HUES64 (cell line): ENCODE measurements around the gene GON4L. TPM values are rescaled to one million over a fixed set of nuclear protein-coding genes. Genes with fewer than 3 reads are reported as not detected.
"Not testable (repeated sequence)": the region's sequence is repeated elsewhere in the genome, so short reads cannot be mapped to it uniquely, and the experiment has no call there.

Experiments
- H3K27ac ChIP-seq: 2 replicates; pipeline ENCODE4 v1.7.0; 2013; ENCODE audit warnings: low read depth, low read length, inconsistent platforms
- H3K27me3 ChIP-seq: 2 replicates; pipeline ENCODE4 v1.6.1; 2013; ENCODE audit warnings: mild to moderate bottlenecking, low read length; ENCODE audit not compliant: insufficient read depth
- H3K36me3 ChIP-seq: 2 replicates; pipeline ENCODE4 v1.6.1; 2013; ENCODE audit warnings: mild to moderate bottlenecking, low read length; ENCODE audit not compliant: insufficient read depth
- H3K4me1 ChIP-seq: 2 replicates; pipeline ENCODE4 v1.6.1; 2013; ENCODE audit warnings: mild to moderate bottlenecking, low read length, moderate library complexity; ENCODE audit not compliant: insufficient read depth
- H3K4me3 ChIP-seq: 2 replicates; pipeline ENCODE4 v1.5.1; 2013; ENCODE audit warnings: mild to moderate bottlenecking, low read length, moderate library complexity
- H3K9ac ChIP-seq: 2 replicates; pipeline ENCODE4 v1.6.1; 2013; ENCODE audit warnings: mild to moderate bottlenecking, low read depth, low read length
- H3K9me3 ChIP-seq: 2 replicates; pipeline ENCODE4 v1.6.1; 2013; ENCODE audit warnings: low read depth, low read length; ENCODE audit not compliant: insufficient read depth
- WGBS: fragments of 150-250, 120-280 bp; methylation state at CpG from one replicate; pipeline ENCODE4 v1.1.7; 2013; ENCODE audit warnings: missing lambda C conversion rate; 5-methylcytosine and 5-hydroxymethylcytosine counted together
- polyA plus RNA-seq, 2 experiments: library from polyadenylated mRNA; stranded (reverse); fragments of 50-300 nt; gene quantifications; one replicate each; pipeline ENCODE4 v1.2.3, GENCODE V29; 2013

The GON4L gene, protein sequence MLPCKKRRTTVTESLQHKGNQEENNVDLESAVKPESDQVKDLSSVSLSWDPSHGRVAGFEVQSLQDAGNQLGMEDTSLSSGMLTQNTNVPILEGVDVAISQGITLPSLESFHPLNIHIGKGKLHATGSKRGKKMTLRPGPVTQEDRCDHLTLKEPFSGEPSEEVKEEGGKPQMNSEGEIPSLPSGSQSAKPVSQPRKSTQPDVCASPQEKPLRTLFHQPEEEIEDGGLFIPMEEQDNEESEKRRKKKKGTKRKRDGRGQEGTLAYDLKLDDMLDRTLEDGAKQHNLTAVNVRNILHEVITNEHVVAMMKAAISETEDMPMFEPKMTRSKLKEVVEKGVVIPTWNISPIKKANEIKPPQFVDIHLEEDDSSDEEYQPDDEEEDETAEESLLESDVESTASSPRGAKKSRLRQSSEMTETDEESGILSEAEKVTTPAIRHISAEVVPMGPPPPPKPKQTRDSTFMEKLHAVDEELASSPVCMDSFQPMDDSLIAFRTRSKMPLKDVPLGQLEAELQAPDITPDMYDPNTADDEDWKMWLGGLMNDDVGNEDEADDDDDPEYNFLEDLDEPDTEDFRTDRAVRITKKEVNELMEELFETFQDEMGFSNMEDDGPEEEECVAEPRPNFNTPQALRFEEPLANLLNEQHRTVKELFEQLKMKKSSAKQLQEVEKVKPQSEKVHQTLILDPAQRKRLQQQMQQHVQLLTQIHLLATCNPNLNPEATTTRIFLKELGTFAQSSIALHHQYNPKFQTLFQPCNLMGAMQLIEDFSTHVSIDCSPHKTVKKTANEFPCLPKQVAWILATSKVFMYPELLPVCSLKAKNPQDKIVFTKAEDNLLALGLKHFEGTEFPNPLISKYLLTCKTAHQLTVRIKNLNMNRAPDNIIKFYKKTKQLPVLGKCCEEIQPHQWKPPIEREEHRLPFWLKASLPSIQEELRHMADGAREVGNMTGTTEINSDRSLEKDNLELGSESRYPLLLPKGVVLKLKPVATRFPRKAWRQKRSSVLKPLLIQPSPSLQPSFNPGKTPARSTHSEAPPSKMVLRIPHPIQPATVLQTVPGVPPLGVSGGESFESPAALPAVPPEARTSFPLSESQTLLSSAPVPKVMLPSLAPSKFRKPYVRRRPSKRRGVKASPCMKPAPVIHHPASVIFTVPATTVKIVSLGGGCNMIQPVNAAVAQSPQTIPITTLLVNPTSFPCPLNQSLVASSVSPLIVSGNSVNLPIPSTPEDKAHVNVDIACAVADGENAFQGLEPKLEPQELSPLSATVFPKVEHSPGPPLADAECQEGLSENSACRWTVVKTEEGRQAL (N-terminal part only)
- polyA plus RNA-seq (2013, experiment 1 of 2): 18.4 TPM
- 17.1 TPM for polyA plus RNA-seq (2013, experiment 2 of 2)

DNA sequence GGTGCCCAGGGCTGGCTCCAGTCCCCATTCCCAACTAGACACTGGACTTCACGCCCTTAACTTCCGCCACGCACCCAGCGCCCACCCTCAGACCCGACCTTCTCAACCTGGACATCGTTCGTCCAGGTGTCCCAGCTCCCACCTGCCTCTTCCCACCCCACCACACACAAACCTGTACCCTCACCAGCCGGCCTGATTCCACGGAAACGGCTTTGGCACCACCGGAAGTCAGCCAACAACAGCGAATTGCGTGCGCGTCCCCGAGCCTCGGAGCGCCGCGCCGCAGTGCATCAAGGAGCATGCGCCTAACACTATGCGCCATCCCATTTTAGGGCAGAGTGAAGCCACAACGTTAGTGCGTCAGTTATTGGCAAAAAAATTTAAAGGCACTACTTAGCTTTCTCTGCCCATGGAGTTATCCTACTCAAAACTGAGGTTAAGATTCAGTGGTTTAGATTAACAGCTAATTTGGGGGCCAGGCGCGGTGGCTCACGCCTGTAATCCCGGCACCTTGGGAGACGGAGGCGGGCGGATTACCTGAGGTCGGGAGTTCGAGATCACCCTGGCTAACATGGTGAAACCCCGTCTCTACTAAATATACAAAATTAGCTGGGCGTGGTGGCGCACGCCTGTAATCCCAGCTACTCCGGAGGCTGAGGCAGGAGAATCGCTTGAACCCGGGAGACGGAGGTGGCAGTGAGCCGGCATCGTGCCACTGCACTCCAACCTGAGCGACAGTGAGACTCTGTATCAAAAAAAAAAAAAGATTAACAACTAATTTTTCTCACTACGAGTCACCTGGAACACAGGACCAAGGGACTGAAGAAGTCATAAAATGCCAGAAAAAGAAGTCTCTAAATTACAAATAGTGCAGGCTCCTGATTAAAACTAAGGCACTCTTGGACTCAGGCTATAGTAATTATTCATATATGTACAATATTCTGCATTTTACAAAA, at the start of gene GON4L:
GON4L (minus strand) TSS at position 240 of the 956 bp plus-strand sequence. CDS start 3,434 bp downstream, outside the sequence.
- Histone ChIP-seq H3K27me3 (peaks cover 1% of the 10 kb centered on the region; the same call in 1 of the 2 replicates), H3K27ac (peak within 1 kb of the TSS; percentile 52), H3K4me3 (peak within 1 kb of the TSS; percentile 91), H3K9ac (peak within 1 kb of the TSS; percentile 85), H3K9me3 (no peaks in the 10 kb centered on the region), H3K36me3 (peaks cover 26% of the 10 kb centered on the region), H3K4me1 (no peaks in the 10 kb centered on the region; the same call in 1 of the 2 replicates)
- WGBS: 34% methylated on average over 46 of the region's 46 CpGs

DNA sequence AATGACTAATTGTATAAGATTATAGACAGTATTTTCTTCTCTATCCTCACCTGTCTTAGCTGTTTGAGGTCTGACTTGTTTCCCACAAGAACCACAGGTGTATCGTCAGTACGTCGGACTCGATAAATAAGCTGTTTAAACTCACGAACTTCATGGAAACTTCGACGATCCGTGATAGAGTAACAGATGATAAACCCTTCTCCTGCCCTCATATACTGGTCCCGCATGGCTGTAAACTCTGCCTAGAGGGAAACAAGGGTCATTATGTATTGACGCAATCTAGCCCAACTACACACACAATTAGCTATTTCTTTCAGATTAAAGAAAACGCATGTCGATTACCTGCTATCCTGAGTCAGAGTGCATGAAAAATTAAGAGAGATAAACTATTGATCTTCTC, 47.2 kb upstream of the GON4L start:
- WGBS: 99% methylated on average over 12 of the region's 12 CpGs
- Histone ChIP-seq H3K9ac (no peak overlapping the region), H3K36me3 (peaks cover 82% of the 10 kb centered on the region), H3K27me3 (no peaks in the 10 kb centered on the region), H3K9me3 (no peaks in the 10 kb centered on the region), H3K27ac (no peak overlapping the region), H3K4me3 (no peak overlapping the region), H3K4me1 (no peaks in the 10 kb centered on the region)

DNA sequence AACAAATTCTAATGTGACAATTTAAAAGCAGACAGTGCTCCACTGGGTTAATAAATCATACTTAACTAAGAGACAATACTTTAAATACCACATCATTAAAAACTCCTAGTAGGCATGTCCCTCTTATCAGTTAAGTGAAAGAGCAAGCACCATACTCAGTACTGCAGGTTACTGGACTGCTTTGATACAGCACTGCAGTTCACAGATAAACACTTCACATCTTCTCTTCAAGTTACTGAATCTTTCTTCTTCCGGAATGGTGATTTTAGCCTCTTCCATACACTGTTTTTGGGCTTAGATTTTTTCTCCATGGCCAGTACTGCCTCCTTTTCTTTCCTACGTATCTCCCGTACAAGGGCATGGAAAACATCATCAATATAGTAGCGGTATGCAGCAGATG, 43.1 kb upstream of the GON4L start:
- no peaks in the 10 kb centered on the region for H3K4me1 ChIP-seq
- no peaks in the 10 kb centered on the region for H3K9me3 ChIP-seq
- no peak overlapping the region for H3K27ac ChIP-seq
- H3K9ac ChIP-seq: no peak overlapping the region
- H3K27me3 ChIP-seq: no peaks in the 10 kb centered on the region
- H3K4me3 ChIP-seq: no peak overlapping the region
- 96% methylated on average over 4 of the region's 4 CpGs for WGBS
- peaks cover 81% of the 10 kb centered on the region for H3K36me3 ChIP-seq

DNA sequence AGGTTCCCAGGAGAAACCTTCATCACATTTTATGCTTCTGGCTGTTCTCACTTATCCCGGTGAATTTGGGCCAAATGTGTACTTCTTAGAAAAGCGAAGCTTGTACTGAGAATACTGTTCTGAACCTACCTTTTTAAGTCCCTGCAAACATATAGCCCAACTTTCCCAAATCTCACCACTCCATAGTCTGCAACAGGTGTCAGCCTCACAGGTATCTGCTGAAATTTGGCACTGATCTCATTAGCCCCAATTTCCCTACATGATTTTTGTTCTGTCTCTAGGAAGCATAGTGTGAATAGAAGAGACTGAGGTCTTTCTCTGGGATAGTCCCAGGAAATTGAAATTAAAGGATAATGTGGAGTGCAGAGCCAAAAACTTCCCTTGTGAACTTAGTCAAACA, 42.7 kb upstream of the GON4L start:
- Histone ChIP-seq H3K9ac (no peak overlapping the region), H3K9me3 (no peaks in the 10 kb centered on the region), H3K4me3 (no peak overlapping the region), H3K27me3 (no peaks in the 10 kb centered on the region), H3K36me3 (peaks cover 76% of the 10 kb centered on the region), H3K4me1 (no peaks in the 10 kb centered on the region), H3K27ac (no peak overlapping the region)
- WGBS: 98% methylated on average over 2 of the region's 2 CpGs

DNA sequence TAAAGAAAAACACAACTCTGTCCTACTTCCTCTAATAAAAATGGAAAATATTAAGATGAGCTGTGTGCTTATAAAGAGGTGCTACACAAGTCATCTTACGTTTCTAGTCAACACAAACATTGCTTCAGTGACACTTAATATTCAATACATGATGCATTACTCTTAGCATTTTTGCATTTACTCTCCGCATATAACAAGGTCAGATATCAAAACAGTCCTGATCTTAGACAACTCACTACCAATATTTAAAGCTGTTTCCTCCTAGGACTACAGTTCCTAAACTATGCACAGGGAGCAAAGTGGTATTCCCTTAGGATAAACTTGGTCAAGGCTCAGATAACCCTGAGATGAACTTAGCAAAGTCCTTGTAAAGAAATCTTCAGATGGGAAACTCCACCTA, 41.9 kb upstream of the GON4L start:
- no peaks in the 10 kb centered on the region for H3K9me3 ChIP-seq
- H3K27ac ChIP-seq: no peak overlapping the region
- H3K4me3 ChIP-seq: no peak overlapping the region
- 93% methylated on average over 2 of the region's 2 CpGs for WGBS
- H3K27me3 ChIP-seq: no peaks in the 10 kb centered on the region
- H3K4me1 ChIP-seq: no peaks in the 10 kb centered on the region
- no peak overlapping the region for H3K9ac ChIP-seq
- peaks cover 68% of the 10 kb centered on the region for H3K36me3 ChIP-seq

DNA sequence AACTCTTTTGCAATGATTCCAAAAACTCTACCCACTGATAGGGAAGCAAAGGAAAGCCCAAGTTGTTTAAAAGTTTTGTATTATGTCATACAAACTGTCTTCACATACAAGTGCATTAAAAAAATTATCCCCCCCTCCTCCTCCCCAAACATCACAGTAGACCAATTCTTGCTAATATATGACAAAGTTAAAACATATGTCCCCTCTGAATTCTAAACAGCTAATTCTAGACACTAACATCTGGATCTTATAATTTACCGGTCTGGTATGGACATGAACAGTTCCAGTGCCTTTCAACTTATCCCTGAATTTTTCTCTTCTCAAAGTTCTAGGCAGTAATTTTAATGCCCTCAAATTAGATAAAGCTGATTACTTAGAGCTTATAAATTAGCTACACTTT, 40.7 kb upstream of the GON4L start:
- no peak overlapping the region for H3K9ac ChIP-seq
- no peak overlapping the region for H3K27ac ChIP-seq
- peaks cover 61% of the 10 kb centered on the region for H3K36me3 ChIP-seq
- 100% methylated on average over 1 of the region's 1 CpG for WGBS
- H3K4me1 ChIP-seq: no peaks in the 10 kb centered on the region
- no peak overlapping the region for H3K4me3 ChIP-seq
- H3K9me3 ChIP-seq: no peaks in the 10 kb centered on the region
- no peaks in the 10 kb centered on the region for H3K27me3 ChIP-seq

DNA sequence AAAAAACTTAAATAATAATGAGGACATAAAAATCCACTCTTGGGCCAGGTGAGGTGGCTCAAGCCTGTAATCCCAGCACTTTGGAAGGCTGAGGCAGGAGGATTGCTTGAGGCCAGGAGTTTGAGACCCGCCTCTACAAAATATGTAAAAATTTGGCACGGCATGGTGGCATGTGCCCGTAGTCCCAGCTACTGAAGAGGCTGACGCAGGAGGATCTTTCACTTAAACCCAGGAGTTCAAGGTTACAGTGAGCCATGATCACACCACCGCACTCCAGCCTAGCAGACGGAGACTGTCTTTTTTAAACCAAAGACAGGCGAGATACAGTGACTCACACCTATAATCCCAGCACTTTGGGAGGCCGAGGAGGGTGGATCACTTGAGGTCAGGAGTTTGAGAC, 39.5 kb upstream of the GON4L start:
- not testable (repeated sequence) for H3K4me3 ChIP-seq, H3K9ac ChIP-seq, H3K4me1 ChIP-seq, H3K27me3 ChIP-seq, H3K27ac ChIP-seq, H3K9me3 ChIP-seq
- WGBS: 98% methylated on average over 8 of the region's 8 CpGs
- H3K36me3 ChIP-seq: peaks cover 50% of the 10 kb centered on the region

DNA sequence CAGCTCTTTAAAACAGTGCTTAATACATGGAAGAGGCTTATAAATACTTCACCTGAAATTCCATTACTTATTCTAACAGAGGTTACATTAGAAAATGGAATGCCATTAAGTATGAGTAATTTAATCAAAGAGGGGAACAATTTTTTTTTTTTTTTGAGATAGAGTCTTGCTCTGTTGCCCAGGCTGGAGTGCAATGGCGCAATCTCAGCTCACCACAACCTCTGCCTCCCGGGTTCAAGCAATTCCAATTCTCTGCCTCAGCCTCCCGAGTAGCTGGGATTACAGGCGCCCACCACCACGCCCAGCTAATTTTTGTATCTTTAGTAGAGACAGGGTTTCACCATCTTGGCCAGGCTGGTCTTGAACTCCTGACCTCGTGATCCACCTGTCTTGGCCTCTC, 38.6 kb upstream of the GON4L start:
- WGBS: 88% methylated on average over 6 of the region's 6 CpGs
- not testable (repeated sequence) for H3K4me1 ChIP-seq, H3K9ac ChIP-seq, H3K27me3 ChIP-seq, H3K4me3 ChIP-seq, H3K27ac ChIP-seq, H3K9me3 ChIP-seq
- peaks cover 41% of the 10 kb centered on the region for H3K36me3 ChIP-seq

DNA sequence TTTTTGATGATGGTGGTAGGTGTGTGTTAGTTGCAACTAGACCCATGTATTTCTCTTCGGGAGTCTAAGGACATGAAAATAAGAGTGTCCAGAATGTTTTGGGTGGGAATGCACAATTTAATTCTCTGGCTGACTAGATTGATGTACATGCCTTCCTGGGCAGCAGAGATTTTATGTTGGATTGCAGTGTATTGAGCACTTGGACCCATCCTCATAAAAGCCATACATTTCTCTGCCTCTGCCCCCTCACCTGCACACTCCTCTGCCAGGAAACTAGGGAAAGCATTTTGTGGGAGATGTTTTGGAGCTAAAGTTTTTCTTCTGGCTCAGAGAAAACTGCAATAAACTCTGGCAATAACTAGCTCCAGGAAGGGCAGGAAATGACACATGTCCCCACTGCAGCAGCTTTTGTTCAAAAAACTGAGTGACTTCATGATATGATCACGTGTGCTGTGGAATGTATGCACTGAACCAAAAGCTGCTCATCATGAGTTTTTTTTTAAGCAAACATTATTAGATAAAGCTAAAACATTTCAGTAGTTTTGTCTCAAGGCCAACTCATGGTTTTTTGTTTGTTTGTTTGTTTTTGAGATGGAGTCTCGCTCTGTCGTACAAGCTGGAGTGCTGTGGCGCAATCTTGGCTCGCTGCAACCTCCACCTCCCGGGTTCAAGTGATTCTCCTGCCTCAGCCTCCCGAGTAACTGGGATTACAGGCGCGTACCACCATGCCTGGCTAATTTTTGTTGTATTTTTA, 36.6 kb upstream of the GON4L start:
- H3K27me3 ChIP-seq: no peaks in the 10 kb centered on the region
- H3K9ac ChIP-seq: no peak overlapping the region
- 92% methylated on average over 10 of the region's 10 CpGs for WGBS
- no peak overlapping the region for H3K27ac ChIP-seq
- H3K9me3 ChIP-seq: no peaks in the 10 kb centered on the region
- H3K4me3 ChIP-seq: no peak overlapping the region
- peaks cover 21% of the 10 kb centered on the region for H3K36me3 ChIP-seq
- H3K4me1 ChIP-seq: no peaks in the 10 kb centered on the region
